Measurements from ENCODE around the gene B4GALNT1. TPM values are rescaled to one million over a fixed set of nuclear protein-coding genes. Genes with fewer than 3 reads are reported as not detected.
A peak's percentile ranks its signal among the peaks of the same experiment; 100 is the strongest.

Gene B4GALNT1
- total and polyA plus RNA-seq, 2 of the 13 experiments (the other 11 are each of a cell fraction or from before 2014, with no cell fraction given): 4.5 to 5.4 TPM

- Histone ChIP-seq H3K4me1 (ENCODE audit: insufficient read depth, low read length) (peaks cover 32% of the 10 kb centered on the region), H3K9me3 (ENCODE audit: low read length) (no peaks in the 10 kb centered on the region), H3K27me3 (ENCODE audit: control insufficient read depth in 1 of 2, insufficient read depth in 2 of 2, low read length in 2 of 2) (peaks cover 0 to 19% of the 10 kb centered on the region in 2 experiments; a peak in 2 of 5 replicates), H3K79me2 (ENCODE audit: insufficient read depth, low read length) (no peaks in the 10 kb centered on the region), H3K36me3 (replicated peaks in 1 of 2; ENCODE audit: control insufficient read depth in 1 of 2, insufficient read depth in 2 of 2, low read length in 2 of 2) (no peaks in the 10 kb centered on the region), H3K4me3 (replicated peaks in 1 of 3; ENCODE audit: insufficient read depth in 1 of 3, low read depth in 2 of 3, low read length in 3 of 3) (peak overlapping the region; percentile 71 to 78 (median 76); a peak in 5 of 6 replicates), H3K27ac (ENCODE audit: extremely low read length, insufficient read depth, low read length) (no peak overlapping the region), H2AFZ (ENCODE audit: low read length) (no peak overlapping the region), H4K20me1 (ENCODE audit: insufficient read depth, low read length) (no peaks in the 10 kb centered on the region), H3K4me2 (ENCODE audit: low read depth, low read length) (peak overlapping the region; percentile 73), H3K9ac (ENCODE audit: insufficient read depth, low read depth, low read length) (peak overlapping the region; percentile 67)
- in situ Hi-C loops (cut with HindIII; ENCODE audit: extremely low pct_ligation_motif_present, low pct_unique_long_range_greater_than_20kb): no loop called here
- ChIA-PET POLR2A (interaction anchor here (0.9 to 2.8 kb wide), 10 partner anchors 8 to 160 kb away, joined by 3 to 26 read pairs (median 6); partner anchors contain the start of genes DCTN2, DDIT3, EEF1AKMT3 and METTL1), CTCF (ENCODE audit: low intra/inter-chr PET ratio, low total read pairs) (no interaction called here)
- ATAC-seq: no peak
- no peak for DNase-seq (ENCODE audit: low spot score)
- no peak for FAIRE-seq
- intact Hi-C loops (cut with micrococcal nuclease; ENCODE audit: unreplicated experiment): no loop called here
- TF ChIP-seq ZNF746 (CRISPR knock-in tag; IDR thresholded peaks at IDR 0.05) (no peak), PRDM10 (CRISPR knock-in tag; IDR thresholded peaks at IDR 0.05; ENCODE audit: low read depth) (peak; percentile 66; the same call in 1 of the 2 replicates), ZNF510 (CRISPR knock-in tag; IDR thresholded peaks at IDR 0.05; ENCODE audit: low read depth) (no peak)
- 30% methylated on average over 10 of the region's 23 CpGs for WGBS (ENCODE audit: low lambda C conversion rate)
- TSS peak; percentile 83 for BruUV-seq (replicated peaks)
Observed at GRCh38 chr12:57611827-57612710, 20.9 kb downstream of the B4GALNT1 start.
